HFFc6 (cell line): Measurements from ENCODE around the gene RNASE3. TPM values are rescaled to one million over a fixed set of nuclear protein-coding genes. Genes with fewer than 3 reads are reported as not detected.
A peak's percentile ranks its signal among the peaks of the same experiment; 100 is the strongest.
"Not testable (repeated sequence)": the region's sequence is repeated elsewhere in the genome, so short reads cannot be mapped to it uniquely, and the experiment has no call there.

Source experiments
- DNase-seq: peaks from one replicate; pipeline ENCODE4 v3.0.0-alpha.2; 2018
- H3K27ac Mint-ChIP-seq: 2 replicates; pipeline ENCODE4 v1.8.0; 2020; ENCODE audit warnings: mild to moderate bottlenecking, mixed read lengths
- H3K27me3 Mint-ChIP-seq: 2 replicates; pipeline ENCODE4 v1.8.0; 2021; ENCODE audit warnings: mild to moderate bottlenecking, moderate library complexity, mixed read lengths; ENCODE audit not compliant: insufficient read depth
- H3K36me3 Mint-ChIP-seq: 2 replicates; pipeline ENCODE4 v1.8.0; 2021; ENCODE audit warnings: low read depth, mixed read lengths
- H3K4me1 Mint-ChIP-seq: 2 replicates; pipeline ENCODE4 v1.8.0; 2020; ENCODE audit warnings: low read depth, mixed read lengths
- H3K4me3 Mint-ChIP-seq: 2 replicates; pipeline ENCODE4 v1.8.0; 2020; ENCODE audit warnings: mild to moderate bottlenecking, moderate library complexity, mixed read lengths
- H3K9me3 Mint-ChIP-seq: 2 replicates; pipeline ENCODE4 v1.8.0; 2020; ENCODE audit warnings: mild to moderate bottlenecking, mixed read lengths
- CTCF ChIP-seq: fragments of 200-600 bp; sonication (generic); IDR thresholded peaks from 2 replicates; pipeline ENCODE4 v1.5.0; 2021; ENCODE audit warnings: antibody characterized with exemption, mild to moderate bottlenecking
- long read RNA-seq: library from polyadenylated mRNA; unstranded; transcript quantifications from one replicate; pipeline ENCODE4 v2.0.0, GENCODE V29; 2019
- total RNA-seq, 6 experiments: library from RNA; stranded (reverse); fragmentation: NEBNext Ultra II Directional; extraction: Animal tissue kit (Norgen Biotek cat#: 25700); gene quantifications; 2 replicates in 1 of 6; 3 replicates in 5 of 6; pipeline ENCODE4 v1.2.3, GENCODE V29; 2021

The RNASE3 gene
- not detected for total RNA-seq
- long read RNA-seq, result 0 reads

DNA sequence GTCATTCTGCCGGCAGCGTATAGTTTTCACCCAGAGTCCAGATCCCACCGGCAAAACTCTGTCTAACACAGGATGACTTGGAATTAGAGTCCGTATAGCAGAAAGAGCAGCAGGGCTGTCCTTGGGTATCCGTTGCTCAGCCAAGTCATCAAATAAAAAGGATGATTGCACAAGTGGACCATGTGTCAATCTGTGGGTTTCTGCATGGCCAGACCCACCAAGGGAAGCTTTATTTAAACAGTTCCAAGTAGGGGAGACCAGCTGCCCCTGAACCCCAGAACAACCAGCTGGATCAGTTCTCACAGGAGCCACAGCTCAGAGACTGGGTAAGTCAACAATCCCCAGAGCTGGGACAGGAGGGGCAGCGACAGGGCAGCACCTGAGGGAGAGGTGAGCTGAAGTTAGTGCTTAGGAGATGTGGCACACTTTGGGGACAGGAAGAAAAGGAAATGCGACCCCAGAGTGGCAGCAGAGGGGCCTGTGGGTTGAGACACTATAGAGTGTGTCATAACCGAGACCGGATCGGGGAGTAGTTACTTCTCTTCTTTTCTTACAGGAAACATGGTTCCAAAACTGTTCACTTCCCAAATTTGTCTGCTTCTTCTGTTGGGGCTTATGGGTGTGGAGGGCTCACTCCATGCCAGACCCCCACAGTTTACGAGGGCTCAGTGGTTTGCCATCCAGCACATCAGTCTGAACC lies at the start of gene RNASE3:
TSS of gene RNASE3 (plus strand) at position 260 of the 700 bp plus-strand sequence. CDS start at position 562, 302 bp downstream.
- H3K4me3 Mint-ChIP-seq, H3K9me3 Mint-ChIP-seq: not testable (repeated sequence)
- peaks cover 19% of the 10 kb centered on the region for H3K27me3 Mint-ChIP-seq

GRCh38 chr14:20846560-20846959 lies 44.6 kb upstream of the RNASE3 start:
- TF ChIP-seq CTCF, result no peak
- Mint-ChIP-seq H3K36me3 (no peaks in the 10 kb centered on the region), H3K27me3 (peaks cover 18% of the 10 kb centered on the region), H3K27ac (no peak overlapping the region), H3K9me3 (no peaks in the 10 kb centered on the region), H3K4me1 (peaks cover 17% of the 10 kb centered on the region), H3K4me3 (no peak overlapping the region)
- no peak for DNase-seq

More for the DNA sequence above, at the start of gene RNASE3:
- H3K4me1 Mint-ChIP-seq, H3K36me3 Mint-ChIP-seq, DNase-seq, H3K27ac Mint-ChIP-seq: not testable (repeated sequence)

- H3K36me3 Mint-ChIP-seq, result no peaks in the 10 kb centered on the region
- TF ChIP-seq CTCF, result no peak
- H3K27ac Mint-ChIP-seq, result peak overlapping the region; percentile 41; the same call in 1 of the 2 replicates
- H3K4me1 Mint-ChIP-seq, result peaks cover 17% of the 10 kb centered on the region
- peak; percentile 53 for DNase-seq
- peak overlapping the region; percentile 2 for H3K4me3 Mint-ChIP-seq
- H3K9me3 Mint-ChIP-seq, result no peaks in the 10 kb centered on the region
- H3K27me3 Mint-ChIP-seq, result peaks cover 15% of the 10 kb centered on the region
Observed at GRCh38 chr14:20848316-20848954, 42.8 kb upstream of the RNASE3 start.

GRCh38 chr14:20848955-20849570 lies 42.1 kb upstream of the RNASE3 start:
- no peak for TF ChIP-seq CTCF
- peaks cover 11% of the 10 kb centered on the region for H3K27me3 Mint-ChIP-seq
- no peaks in the 10 kb centered on the region for H3K9me3 Mint-ChIP-seq
- H3K36me3 Mint-ChIP-seq, result no peaks in the 10 kb centered on the region
- H3K4me3 Mint-ChIP-seq, result no peak overlapping the region
- no peak overlapping the region for H3K27ac Mint-ChIP-seq
- no peak for DNase-seq
- peaks cover 17% of the 10 kb centered on the region for H3K4me1 Mint-ChIP-seq

DNA sequence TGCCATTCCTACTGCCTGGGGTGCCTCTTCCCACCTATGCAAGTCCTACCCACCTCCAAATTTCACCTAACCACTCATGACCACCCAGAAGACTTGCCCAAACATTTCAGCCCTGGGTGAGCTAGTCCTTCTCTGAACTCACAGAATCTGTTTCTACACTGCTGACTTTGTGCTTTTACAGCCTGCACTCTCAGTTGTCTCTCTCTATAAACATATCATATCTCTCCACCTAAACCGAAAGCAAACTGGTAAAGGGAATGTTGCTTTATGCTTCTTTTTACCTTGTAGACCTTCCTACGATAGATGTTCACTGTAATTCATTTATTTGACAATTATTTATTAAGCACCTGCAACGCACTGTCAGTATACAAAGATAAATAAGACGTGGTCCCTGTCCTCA lies 38.1 kb upstream of the RNASE3 start:
- Mint-ChIP-seq H3K4me3 (no peak overlapping the region), H3K27me3 (peaks cover 17% of the 10 kb centered on the region), H3K9me3 (no peaks in the 10 kb centered on the region), H3K36me3 (no peaks in the 10 kb centered on the region), H3K4me1 (peaks cover 13% of the 10 kb centered on the region), H3K27ac (no peak overlapping the region)
- DNase-seq, result no peak
- no peak for TF ChIP-seq CTCF
